22Rv1 (cell line): Measurements from ENCODE around the gene GLP2R.

Source experiments
- CTCF ChIP-seq: fragments of 450-650 bp; IDR thresholded peaks from 2 replicates; pipeline ENCODE4 v1.5.1; 2017; ENCODE audit warnings: mild to moderate bottlenecking
- ZFX ChIP-seq: fragments of 450-650 bp; IDR thresholded peaks from 2 replicates; pipeline ENCODE4 v1.6.1; 2017; ENCODE audit warnings: antibody characterized with exemption, borderline replicate concordance

- TF ChIP-seq CTCF (no peak), ZFX (no peak)
These were observed 90.4 kb downstream of the GLP2R start for GRCh38 chr17:9916108-9916507.
